Activated naive CD4-positive, alpha-beta T cell treated with anti-CD3 and anti-CD28 coated beads, Interleukin-2, amount 10 ng/mL, durations not matched to agents 7 days and 5 days (primary cell): ENCODE measurements around the gene UBXN11.
"Not testable (repeated sequence)": the region's sequence is repeated elsewhere in the genome, so short reads cannot be mapped to it uniquely, and the experiment has no call there.

ENCODE experiments used
- CTCF ChIA-PET: fragments of 350-600 bp; sonication (Branson Sonifier 250); formaldehyde crosslinking; loops from one replicate; lab custom pipeline; 2021; ENCODE audit warnings: antibody characterized with exemption; lab: Charles Lee
- DNase-seq: peaks from one replicate; pipeline ENCODE4 v3.0.0-alpha.2; 2020
- H3K27ac Mint-ChIP-seq: one replicate; pipeline ENCODE4 v1.8.0; 2021; ENCODE audit warnings: mild to moderate bottlenecking, moderate library complexity, mixed read lengths
- H3K27me3 Mint-ChIP-seq: one replicate; pipeline ENCODE4 v1.8.0; 2021; ENCODE audit warnings: mild to moderate bottlenecking, mixed read lengths
- H3K36me3 Mint-ChIP-seq: one replicate; pipeline ENCODE4 v1.8.0; 2021; ENCODE audit warnings: mixed read lengths
- H3K4me1 Mint-ChIP-seq: one replicate; pipeline ENCODE4 v1.8.0; 2021; ENCODE audit warnings: mixed read lengths
- H3K4me3 Mint-ChIP-seq: one replicate; pipeline ENCODE4 v1.8.0; 2021; ENCODE audit warnings: mild to moderate bottlenecking, moderate library complexity, mixed read lengths
- H3K9me3 Mint-ChIP-seq: one replicate; pipeline ENCODE4 v1.8.0; 2021; ENCODE audit warnings: mixed read lengths

The UBXN11 gene

DNA sequence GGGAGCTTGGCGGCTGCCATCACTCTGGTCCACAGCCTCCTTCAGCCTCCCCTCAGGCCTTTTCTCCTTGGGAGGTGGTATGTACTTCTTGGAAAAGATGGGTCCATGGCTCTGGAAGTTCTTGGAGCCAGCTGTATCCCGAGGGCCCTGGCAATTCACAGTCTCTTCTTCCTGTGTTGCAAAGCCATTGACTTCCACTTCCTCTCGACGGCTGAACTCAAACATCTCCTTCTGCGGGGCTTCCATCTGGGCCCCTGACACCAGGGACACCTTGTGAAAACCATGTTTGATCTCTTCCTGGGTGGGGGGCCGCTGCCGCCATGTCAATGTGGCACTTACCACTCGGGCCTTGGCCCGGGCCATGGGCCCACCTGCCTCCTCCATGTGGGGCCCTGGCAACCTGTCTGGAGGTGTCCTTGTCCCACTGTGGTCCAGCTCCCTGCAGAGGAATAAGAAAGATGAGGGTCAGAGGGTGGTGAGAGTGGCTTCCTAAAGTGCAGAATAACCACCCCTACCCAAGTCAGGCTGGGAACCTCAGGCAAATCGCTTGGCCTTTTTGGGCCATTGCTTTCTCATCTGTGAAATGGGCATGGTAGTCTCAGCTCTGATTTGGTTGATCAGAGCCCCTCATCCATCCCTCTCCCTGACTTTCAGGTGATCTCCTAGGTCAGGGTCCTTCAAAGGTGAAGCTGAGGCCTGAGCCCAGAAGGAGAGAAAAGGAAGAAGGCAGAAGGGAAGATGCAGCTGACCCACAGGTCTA lies 40.0 kb upstream of the UBXN11 start:
- Mint-ChIP-seq H3K4me3 (no peak overlapping the region), H3K36me3 (no peaks in the 10 kb centered on the region), H3K9me3 (no peaks in the 10 kb centered on the region), H3K27me3 (peaks cover 61% of the 10 kb centered on the region), H3K4me1 (no peaks in the 10 kb centered on the region), H3K27ac (no peak overlapping the region)
- no peak for DNase-seq
- CTCF ChIA-PET, result interaction anchor here (0.7 to 1.6 kb wide), 3 partner anchors 12 to 45 kb away, joined by 4 to 6 read pairs (median 4); no protein-coding TSS in a partner anchor

GRCh38 chr1:26345718-26346117 lies 39.3 kb upstream of the UBXN11 start:
- CTCF ChIA-PET, result no interaction called here
- DNase-seq, result no peak
- Mint-ChIP-seq H3K4me1 (no peaks in the 10 kb centered on the region), H3K36me3 (no peaks in the 10 kb centered on the region), H3K27me3 (peaks cover 59% of the 10 kb centered on the region), H3K4me3 (no peak overlapping the region), H3K27ac (no peak overlapping the region), H3K9me3 (no peaks in the 10 kb centered on the region)

GRCh38 chr1:26344147-26344920 lies 37.9 kb upstream of the UBXN11 start:
- DNase-seq, result no peak
- Mint-ChIP-seq H3K4me3 (no peak overlapping the region), H3K4me1 (no peaks in the 10 kb centered on the region), H3K36me3 (no peaks in the 10 kb centered on the region), H3K9me3 (no peaks in the 10 kb centered on the region), H3K27me3 (peaks cover 72% of the 10 kb centered on the region), H3K27ac (no peak overlapping the region)
- CTCF ChIA-PET, result no interaction called here

GRCh38 chr1:26340047-26340481 lies 33.6 kb upstream of the UBXN11 start:
- Mint-ChIP-seq H3K36me3 (no peaks in the 10 kb centered on the region), H3K4me1 (peaks cover 22% of the 10 kb centered on the region), H3K4me3 (no peak overlapping the region), H3K27me3 (peaks cover 82% of the 10 kb centered on the region), H3K9me3 (no peaks in the 10 kb centered on the region), H3K27ac (no peak overlapping the region)
- DNase-seq, result no peak
- CTCF ChIA-PET, result no interaction called here

DNA sequence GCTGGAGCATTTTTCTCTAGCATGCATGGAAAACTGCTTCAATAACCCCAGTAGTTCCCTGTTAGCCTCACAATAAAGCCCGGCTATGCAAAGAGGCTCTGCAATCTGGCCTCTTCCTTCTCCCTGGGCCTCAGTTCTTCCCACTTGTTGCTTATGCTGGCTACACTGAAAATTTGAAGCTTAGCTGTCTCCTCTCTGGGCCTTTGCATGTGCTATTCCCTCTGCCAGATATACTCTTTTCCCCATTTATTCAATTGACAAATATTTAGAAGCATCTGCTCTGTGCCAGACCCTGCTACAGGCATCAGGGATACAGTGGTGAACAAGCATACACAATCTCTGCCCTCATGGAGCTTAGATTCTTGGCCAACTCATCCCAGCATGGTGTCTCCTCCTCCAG lies 32.2 kb upstream of the UBXN11 start:
- Mint-ChIP-seq H3K36me3 (no peaks in the 10 kb centered on the region), H3K27ac (no peak overlapping the region), H3K4me1 (peaks cover 26% of the 10 kb centered on the region), H3K27me3 (peaks cover 81% of the 10 kb centered on the region), H3K9me3 (no peaks in the 10 kb centered on the region), H3K4me3 (no peak overlapping the region)
- CTCF ChIA-PET, result interaction anchor here (2.0 kb wide), 1 partner anchor 53 kb away, joined by 9 read pairs; no protein-coding TSS in a partner anchor
- no peak for DNase-seq

GRCh38 chr1:26337625-26338024 lies 31.2 kb upstream of the UBXN11 start:
- CTCF ChIA-PET, result interaction anchor here (0.8 to 2.0 kb wide), 2 partner anchors 52 to 58 kb away, joined by 3 to 9 read pairs; no protein-coding TSS in a partner anchor
- Mint-ChIP-seq H3K27ac (no peak overlapping the region), H3K9me3 (no peaks in the 10 kb centered on the region), H3K4me3 (peak overlapping the region; percentile 33), H3K4me1 (peaks cover 26% of the 10 kb centered on the region), H3K36me3 (no peaks in the 10 kb centered on the region), H3K27me3 (peaks cover 76% of the 10 kb centered on the region)
- no peak for DNase-seq

DNA sequence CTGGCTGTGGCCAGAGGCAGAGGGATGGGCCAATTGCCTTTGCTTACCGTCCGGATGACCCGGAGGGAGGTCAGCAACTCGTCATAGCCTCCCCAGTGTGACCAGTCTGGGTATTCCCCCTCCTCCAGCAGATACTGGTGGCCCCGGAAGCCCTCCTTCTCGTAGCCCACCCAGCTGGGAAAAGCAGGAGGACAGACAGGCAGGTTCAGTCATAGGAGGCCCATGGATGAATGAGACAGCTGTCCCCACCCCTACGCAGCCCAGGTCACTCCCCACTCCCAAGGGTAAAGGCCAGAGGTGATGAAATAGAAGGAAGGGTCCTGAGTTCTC lies 30.7 kb upstream of the UBXN11 start:
- Mint-ChIP-seq H3K4me3 (peak overlapping the region; percentile 56), H3K4me1 (peaks cover 26% of the 10 kb centered on the region), H3K27me3 (peaks cover 72% of the 10 kb centered on the region), H3K9me3 (no peaks in the 10 kb centered on the region), H3K27ac (no peak overlapping the region), H3K36me3 (no peaks in the 10 kb centered on the region)
- DNase-seq, result no peak
- CTCF ChIA-PET, result interaction anchor here (0.8 to 1.1 kb wide), 3 partner anchors 48 to 58 kb away, joined by 3 read pairs; no protein-coding TSS in a partner anchor

- Mint-ChIP-seq H3K27me3 (peaks cover 66% of the 10 kb centered on the region), H3K4me3 (peak overlapping the region; percentile 87), H3K9me3 (no peaks in the 10 kb centered on the region), H3K36me3 (no peaks in the 10 kb centered on the region), H3K4me1 (peaks cover 26% of the 10 kb centered on the region), H3K27ac (no peak overlapping the region)
- peak; percentile 92 for DNase-seq
- CTCF ChIA-PET, result interaction anchor here (1.0 to 1.1 kb wide), 2 partner anchors 48 to 52 kb away, joined by 3 read pairs; no protein-coding TSS in a partner anchor
Observed at GRCh38 chr1:26336477-26337205, 30.2 kb upstream of the UBXN11 start.

DNA sequence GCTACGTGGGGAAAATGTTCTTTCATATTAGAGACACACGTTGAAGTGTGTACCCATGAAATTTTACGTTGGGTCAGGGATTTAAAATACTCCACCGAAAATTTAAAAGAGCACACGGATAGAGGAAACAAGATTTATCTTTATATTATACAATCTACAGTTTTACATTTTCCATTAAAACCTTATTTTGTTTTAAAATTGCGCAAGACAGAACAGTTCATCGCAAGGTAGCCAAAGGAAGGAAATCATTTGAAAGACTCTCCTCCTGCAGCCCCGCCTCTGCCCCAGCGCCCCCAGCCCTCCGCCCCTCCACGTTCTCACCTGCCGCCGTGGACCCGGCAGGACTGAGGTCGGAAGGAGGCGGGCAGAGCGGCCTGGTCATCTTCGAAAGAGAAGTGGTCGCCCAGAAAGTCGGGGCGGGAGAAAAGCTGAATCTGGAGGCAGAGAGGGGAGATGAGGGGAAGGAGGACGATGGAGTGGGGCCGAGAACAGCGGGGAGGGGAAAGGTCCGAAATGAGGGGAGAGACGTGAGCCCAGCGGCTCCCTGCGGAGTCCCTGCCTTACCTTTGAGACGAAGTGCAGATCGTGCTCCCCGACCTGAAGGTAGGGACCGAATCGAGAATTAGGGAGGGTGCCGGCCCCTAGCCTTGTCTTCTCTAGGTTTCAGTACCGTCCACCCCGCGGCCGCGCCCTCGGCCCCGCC lies 29.5 kb upstream of the UBXN11 start:
- Mint-ChIP-seq H3K36me3 (no peaks in the 10 kb centered on the region), H3K4me1 (peaks cover 26% of the 10 kb centered on the region), H3K9me3 (no peaks in the 10 kb centered on the region), H3K27me3 (peaks cover 73% of the 10 kb centered on the region), H3K4me3 (peak overlapping the region; percentile 87), H3K27ac (peak overlapping the region; percentile 39)
- CTCF ChIA-PET, result interaction anchor here (1.0 to 1.2 kb wide), 3 partner anchors 47 to 51 kb away, joined by 3 read pairs; no protein-coding TSS in a partner anchor
- DNase-seq, result peak; percentile 45

- CTCF ChIA-PET, result interaction anchor here (0.7 kb wide), 1 partner anchor 25 kb away, joined by 3 read pairs; no protein-coding TSS in a partner anchor
- H3K4me1 Mint-ChIP-seq, result peaks cover 26% of the 10 kb centered on the region
- H3K27me3 Mint-ChIP-seq, result peaks cover 50% of the 10 kb centered on the region
- not testable (repeated sequence) for DNase-seq, H3K4me3 Mint-ChIP-seq, H3K9me3 Mint-ChIP-seq, H3K36me3 Mint-ChIP-seq, H3K27ac Mint-ChIP-seq
Observed at GRCh38 chr1:26333312-26333711, 26.9 kb upstream of the UBXN11 start.

- Mint-ChIP-seq H3K4me3 (no peak overlapping the region), H3K27ac (no peak overlapping the region), H3K36me3 (peaks cover 2% of the 10 kb centered on the region), H3K27me3 (peaks cover 27% of the 10 kb centered on the region), H3K9me3 (no peaks in the 10 kb centered on the region), H3K4me1 (peaks cover 6% of the 10 kb centered on the region)
- CTCF ChIA-PET, result interaction anchor here (1.1 to 19.9 kb wide), 3 partner anchors 9 to 48 kb away, joined by 3 to 632 read pairs (median 6); partner anchors contain the start of gene SH3BGRL3
- DNase-seq, result no peak
Observed at GRCh38 chr1:26330276-26330675, 23.8 kb upstream of the UBXN11 start.

- H3K4me1 Mint-ChIP-seq, H3K36me3 Mint-ChIP-seq, H3K27ac Mint-ChIP-seq, H3K4me3 Mint-ChIP-seq, DNase-seq, H3K9me3 Mint-ChIP-seq: not testable (repeated sequence)
- H3K27me3 Mint-ChIP-seq, result peaks cover 20% of the 10 kb centered on the region
- CTCF ChIA-PET, result interaction anchor here (0.6 to 19.9 kb wide), 5 partner anchors 29 to 168 kb away, joined by 3 to 632 read pairs (median 3); partner anchors contain the start of gene SH3BGRL3
Observed at GRCh38 chr1:26329380-26329779, 22.9 kb upstream of the UBXN11 start.

DNA sequence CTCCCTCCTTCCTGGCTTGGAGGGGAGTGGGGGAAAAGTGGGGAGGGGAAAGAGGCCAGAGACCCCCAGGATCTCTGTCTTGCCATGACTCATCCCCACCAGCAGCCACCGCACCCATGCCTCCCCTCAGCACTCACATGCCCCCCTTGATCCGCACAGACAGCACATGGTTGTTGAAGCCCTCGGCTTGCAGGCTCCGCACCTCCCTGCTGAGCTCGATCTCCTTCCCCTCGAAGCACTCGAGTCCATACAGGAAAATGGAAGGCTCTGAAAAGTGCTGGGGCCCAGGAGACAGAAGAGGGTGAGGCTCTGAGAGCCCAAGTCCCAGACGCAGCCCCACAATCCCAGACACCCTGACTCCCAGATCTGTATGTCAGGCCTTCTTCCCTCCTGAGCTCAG lies 22.2 kb upstream of the UBXN11 start:
- Mint-ChIP-seq H3K27ac (no peak overlapping the region), H3K27me3 (peaks cover 15% of the 10 kb centered on the region), H3K4me1 (peaks cover 6% of the 10 kb centered on the region), H3K36me3 (peaks cover 9% of the 10 kb centered on the region), H3K9me3 (no peaks in the 10 kb centered on the region), H3K4me3 (no peak overlapping the region)
- no peak for DNase-seq
- CTCF ChIA-PET, result interaction anchor here (0.7 to 19.9 kb wide), 5 partner anchors 22 to 89 kb away, joined by 3 to 632 read pairs (median 3); partner anchors contain the start of gene SH3BGRL3
